Glomerular visceral epithelial cell (primary cell): ENCODE data around the gene TMEM42.

Experiments
- DNase-seq: peaks from one replicate; pipeline ENCODE4 v3.0.0-alpha.2; 2016; ENCODE audit errors: extremely low spot score

The TMEM42 gene

DNA sequence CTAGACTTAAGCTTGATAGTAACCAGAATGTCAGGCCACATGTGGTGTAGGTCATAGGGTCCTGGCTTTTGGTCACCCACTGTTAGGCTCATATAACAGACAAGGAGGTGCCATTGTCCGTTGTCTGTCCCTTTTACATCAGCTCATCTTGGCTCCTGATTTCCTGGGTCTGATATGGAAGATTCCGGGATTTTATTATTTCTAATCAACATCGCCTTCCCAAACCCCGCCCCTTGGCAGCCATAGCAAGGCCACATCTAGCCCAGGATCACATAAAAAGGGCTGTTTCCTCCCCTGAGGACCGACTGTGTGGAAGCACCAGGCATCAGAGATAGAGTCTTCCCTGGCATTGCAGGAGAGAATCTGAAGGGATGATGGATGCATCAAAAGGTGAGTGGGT is 12.6 kb downstream of the TMEM42 start, which contains the start of gene TGM4:
TGM4 (plus strand) TSS at position 301 of the 400 bp plus-strand sequence; CDS start at position 372, 71 bp downstream.
- no peak for DNase-seq

GRCh38 chr3:44875596-44875995 is 13.9 kb downstream of the TMEM42 start:
- no peak for DNase-seq

- no peak for DNase-seq
Observed at GRCh38 chr3:44877333-44877732, 15.6 kb downstream of the TMEM42 start.

- no peak for DNase-seq
Observed at GRCh38 chr3:44880284-44880683, 18.6 kb downstream of the TMEM42 start.

- DNase-seq: no peak
Observed at GRCh38 chr3:44883213-44883955, 21.7 kb downstream of the TMEM42 start.

DNA sequence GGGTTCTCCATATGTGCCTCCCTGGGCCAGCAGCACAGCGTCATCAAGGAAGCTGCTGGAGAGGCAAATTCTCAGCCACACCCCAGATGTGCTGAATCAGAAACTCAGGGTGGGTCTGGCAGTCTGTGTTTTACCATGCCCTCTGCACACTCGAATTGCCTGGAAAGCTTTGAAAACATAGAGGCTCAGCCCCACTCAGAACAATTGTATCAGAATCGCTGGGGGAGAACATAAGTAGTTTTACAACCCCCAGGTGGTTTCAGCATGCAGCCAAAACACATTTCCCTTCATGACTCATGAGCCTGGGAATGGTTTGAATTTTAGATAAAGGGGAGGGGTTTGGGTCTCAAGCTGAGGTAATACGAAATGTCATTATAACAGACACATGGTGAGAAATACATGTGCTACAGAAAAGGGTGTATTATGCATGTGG is 22.3 kb downstream of the TMEM42 start:
- DNase-seq: peak; percentile 97

GRCh38 chr3:44885618-44886017 is 23.9 kb downstream of the TMEM42 start:
- DNase-seq: peak; percentile 96

DNA sequence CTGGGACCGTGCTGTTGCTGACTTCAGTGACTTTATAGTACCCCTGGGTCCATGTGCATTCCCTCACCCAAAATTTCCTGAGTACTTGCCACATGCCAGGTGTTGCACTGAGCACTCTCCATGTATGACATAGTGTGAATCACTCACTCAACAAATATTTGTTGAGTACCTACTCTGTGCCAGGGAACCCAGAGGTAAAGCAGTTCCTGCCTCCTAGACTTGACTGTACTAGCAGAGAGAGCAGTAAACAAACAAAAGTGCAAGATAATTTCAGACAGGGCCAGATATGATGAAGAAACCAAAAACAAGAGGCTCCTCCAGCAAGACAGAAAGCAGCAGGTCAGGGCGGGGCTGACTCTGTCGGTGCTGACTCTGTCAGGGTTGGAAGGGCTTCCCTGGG is 24.8 kb downstream of the TMEM42 start:
- DNase-seq: peak; percentile 15

- no peak for DNase-seq
Observed at GRCh38 chr3:44887101-44887500, 25.4 kb downstream of the TMEM42 start.

GRCh38 chr3:44890258-44890657 is 28.5 kb downstream of the TMEM42 start:
- DNase-seq: no peak

DNA sequence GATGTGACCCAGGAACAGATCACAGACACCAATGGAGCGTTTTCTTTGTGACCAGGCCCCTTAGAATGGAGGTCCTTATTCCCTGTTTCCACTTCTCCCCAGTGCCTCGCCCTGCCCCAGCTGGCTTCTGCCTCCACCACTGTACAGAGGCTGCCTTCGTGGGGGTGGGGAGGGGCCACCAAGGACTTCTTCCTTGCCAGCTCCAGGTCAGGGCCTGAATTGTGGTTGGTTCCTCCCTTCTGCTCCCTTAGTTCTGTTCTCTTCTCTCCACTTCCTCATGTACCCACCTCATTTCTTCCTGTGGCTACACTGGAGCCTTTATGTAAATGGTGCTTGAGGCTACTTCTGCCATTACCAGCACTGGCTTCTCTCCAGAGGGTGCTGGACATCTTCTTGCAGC is 29.1 kb downstream of the TMEM42 start:
- DNase-seq: no peak

DNA sequence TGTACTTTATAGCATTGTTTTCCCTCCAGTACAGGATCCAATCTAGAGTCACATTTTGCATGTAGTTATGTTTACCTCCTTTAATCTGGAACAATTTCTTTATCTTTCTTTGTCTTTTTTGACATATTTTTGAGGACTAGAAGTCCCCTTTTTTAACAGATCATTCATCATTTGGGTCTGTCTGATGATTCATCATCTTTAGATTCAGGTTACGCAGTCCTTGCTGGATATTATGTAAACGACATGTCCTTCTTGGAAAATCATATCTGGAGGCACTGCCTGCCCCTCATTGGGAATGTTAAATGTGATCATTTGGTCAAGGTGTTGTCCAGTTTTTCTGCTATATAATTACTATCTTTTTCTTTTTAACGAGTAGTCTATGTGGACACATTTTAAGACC is 31.0 kb downstream of the TMEM42 start:
- DNase-seq: no peak

- peak; percentile 77 for DNase-seq
Observed at GRCh38 chr3:44893097-44893496, 31.4 kb downstream of the TMEM42 start.

DNA sequence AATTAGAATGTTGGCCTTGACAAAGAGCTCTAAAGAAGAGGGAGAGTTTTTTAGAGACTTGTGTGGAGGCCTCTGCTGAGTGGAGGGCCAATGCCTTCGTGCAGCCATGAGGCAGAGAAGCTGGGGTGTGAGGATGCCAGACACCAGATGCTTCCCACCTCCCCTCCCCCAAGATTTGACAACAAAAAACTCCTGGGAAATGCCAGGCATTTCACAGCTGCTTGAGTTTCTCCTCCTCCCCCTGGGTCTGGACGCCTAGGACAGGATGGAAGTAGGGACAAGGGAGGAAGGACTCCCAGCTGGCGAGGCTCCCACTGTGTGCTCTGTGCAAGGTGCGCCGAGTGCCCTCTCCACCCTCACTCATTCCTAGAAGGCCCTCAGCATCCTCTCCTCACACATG is 32.8 kb downstream of the TMEM42 start:
- DNase-seq: peak; percentile 36

DNA sequence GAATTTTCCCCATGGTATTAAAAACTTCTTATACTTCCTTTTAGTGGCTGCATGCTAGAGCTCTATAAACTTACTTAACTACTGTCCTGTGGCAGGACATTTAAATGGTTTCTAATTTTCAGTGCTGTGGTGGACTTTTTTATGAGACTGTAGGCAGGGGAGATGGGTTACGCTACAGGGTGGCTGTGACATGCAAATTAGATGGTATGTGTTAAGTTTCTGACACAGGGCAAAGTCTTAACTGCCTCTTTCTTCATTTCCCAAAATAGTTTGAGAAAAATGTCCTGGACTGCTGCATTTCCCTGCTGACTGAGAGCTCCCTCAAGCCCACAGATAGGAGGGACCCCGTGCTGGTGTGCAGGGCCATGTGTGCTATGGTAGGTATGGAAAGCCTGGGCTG is 34.7 kb downstream of the TMEM42 start:
- no peak for DNase-seq

- no peak for DNase-seq
Observed at GRCh38 chr3:44899683-44900367, 38.1 kb downstream of the TMEM42 start.

- DNase-seq: no peak
Observed at GRCh38 chr3:44902628-44903027, 40.9 kb downstream of the TMEM42 start.

DNA sequence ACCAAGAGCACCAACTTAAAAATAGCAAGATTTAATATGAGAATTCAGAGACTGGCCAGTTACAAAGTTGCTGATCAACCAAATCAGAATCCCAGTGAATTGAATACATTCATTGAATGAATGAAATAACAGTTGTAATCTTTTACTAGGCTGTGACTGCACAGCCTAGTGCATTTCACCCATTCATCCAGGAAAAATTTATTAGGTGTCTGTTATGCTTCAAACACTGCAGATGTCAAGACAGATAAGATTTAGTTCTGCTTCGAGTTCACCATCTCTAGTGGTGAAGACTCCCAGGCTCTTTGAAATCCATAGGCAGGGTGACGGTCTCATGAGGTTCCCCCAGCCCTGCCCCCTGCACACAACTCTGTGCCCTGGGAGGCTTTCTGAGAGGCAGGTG is 41.6 kb downstream of the TMEM42 start:
- DNase-seq: no peak

- no peak for DNase-seq
Observed at GRCh38 chr3:44903751-44904150, 42.0 kb downstream of the TMEM42 start.

- no peak for DNase-seq
Observed at GRCh38 chr3:44905446-44906157, 43.9 kb downstream of the TMEM42 start.

DNA sequence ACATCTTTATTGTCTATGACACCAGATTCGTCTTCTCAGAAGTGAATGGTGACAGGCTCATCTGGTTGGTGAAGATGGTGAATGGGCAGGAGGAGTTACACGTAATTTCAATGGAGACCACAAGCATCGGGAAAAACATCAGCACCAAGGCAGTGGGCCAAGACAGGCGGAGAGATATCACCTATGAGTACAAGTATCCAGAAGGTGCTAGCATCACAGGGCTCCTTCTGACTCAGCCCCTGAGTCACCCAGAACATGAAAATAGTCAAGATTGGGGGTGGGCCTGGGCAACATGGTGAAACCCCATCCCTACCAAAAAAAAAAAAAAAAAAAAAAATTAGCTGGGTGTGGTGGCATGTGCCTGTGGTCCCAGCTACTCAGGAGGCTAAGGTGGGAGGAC is 45.3 kb downstream of the TMEM42 start:
- peak; percentile 21 for DNase-seq

DNA sequence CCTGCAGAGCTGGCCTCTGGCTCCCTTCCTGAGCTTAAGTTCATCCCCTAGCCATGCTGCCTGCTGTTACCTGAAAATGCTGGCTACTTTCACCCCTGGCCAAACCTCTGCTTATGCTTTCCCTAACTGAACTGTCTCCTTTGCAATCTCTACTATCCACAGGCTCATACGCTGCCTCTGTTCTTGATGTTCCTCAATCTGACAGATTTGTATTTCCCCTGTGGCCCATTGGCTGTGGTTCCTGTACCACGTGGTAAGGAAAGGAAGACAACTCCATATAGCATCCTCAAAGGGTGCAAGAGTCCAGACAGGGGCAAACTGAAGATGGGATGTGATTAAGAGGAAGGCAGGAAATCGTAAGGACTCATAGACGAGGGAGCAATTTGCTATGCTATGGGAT is 45.9 kb downstream of the TMEM42 start:
- DNase-seq: no peak

DNA sequence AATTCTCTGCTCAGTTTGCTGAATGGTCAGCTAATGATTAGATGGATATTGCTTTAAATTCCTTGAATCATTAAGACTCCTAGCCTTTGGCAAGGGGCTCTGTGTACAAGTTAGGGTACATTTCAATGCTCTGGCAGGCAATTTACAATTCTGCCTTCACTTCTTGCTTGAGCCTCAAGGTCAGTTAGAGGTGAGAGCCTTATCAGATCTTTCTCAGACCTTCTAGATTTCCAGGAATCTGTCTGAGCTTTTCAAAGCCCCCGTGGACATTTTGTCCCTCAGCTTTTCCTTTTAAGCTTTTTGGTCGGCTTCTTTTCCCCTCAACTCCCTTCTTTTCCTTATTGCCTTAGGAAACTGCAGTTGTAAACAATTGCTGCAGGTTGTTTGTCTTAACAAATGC is 47.4 kb downstream of the TMEM42 start:
- DNase-seq: no peak
